Measurements from ENCODE around the gene SHISAL1.

- TF ChIP-seq CTCF (IDR thresholded peaks at IDR 0.05; ENCODE audit: low read length) (no peak), EZH2 (IDR thresholded peaks at IDR 0.05; ENCODE audit: borderline replicate concordance, low read length) (no peak)
These were observed 41.5 kb upstream of the SHISAL1 start for GRCh38 chr22:44354288-44354687.
